H9 (cell line): ENCODE measurements around the gene EPHA1. TPM values are rescaled to one million over a fixed set of nuclear protein-coding genes. Genes with fewer than 3 reads are reported as not detected.

Experiments
- DNase-seq: peaks from one replicate; pipeline ENCODE4 v3.0.0-alpha.2; 2017
- H2AFZ ChIP-seq: one replicate; pipeline ENCODE4 v1.6.1; 2013; ENCODE audit warnings: mild to moderate bottlenecking, low read length, control low read depth, moderate library complexity
- H2AK5ac ChIP-seq: 2 replicates; pipeline ENCODE4 v1.6.1; 2013; ENCODE audit warnings: low read length, control low read depth, mixed read lengths; ENCODE audit not compliant: insufficient read length
- H2BK120ac ChIP-seq: one replicate; pipeline ENCODE4 v1.6.1; 2013; ENCODE audit warnings: low read depth, mild to moderate bottlenecking, low read length, control low read depth, inconsistent platforms; ENCODE audit not compliant: poor library complexity, severe bottlenecking
- H2BK12ac ChIP-seq: 2 replicates; pipeline ENCODE4 v1.6.1; 2013; ENCODE audit warnings: low read length, control low read depth, mixed read lengths, low read depth; ENCODE audit not compliant: insufficient read length
- H2BK15ac ChIP-seq: 2 replicates; pipeline ENCODE4 v1.6.1; 2013; ENCODE audit warnings: low read depth, low read length, control low read depth
- H2BK20ac ChIP-seq: one replicate; pipeline ENCODE4 v1.6.1; 2013; ENCODE audit warnings: low read depth, mild to moderate bottlenecking, low read length, control low read depth, inconsistent platforms; ENCODE audit not compliant: poor library complexity, severe bottlenecking
- H2BK5ac ChIP-seq: 2 replicates; pipeline ENCODE4 v1.6.1; 2013; ENCODE audit warnings: low read length, control low read depth, mixed read lengths; ENCODE audit not compliant: insufficient read length
- H3K14ac ChIP-seq: 2 replicates; pipeline ENCODE4 v1.6.1; 2013; ENCODE audit warnings: low read length, control low read depth; ENCODE audit not compliant: insufficient read depth
- H3K18ac ChIP-seq: 2 replicates; pipeline ENCODE4 v1.6.1; 2013; ENCODE audit warnings: low read depth, mild to moderate bottlenecking, mixed read lengths, low read length, control low read depth; ENCODE audit not compliant: insufficient read length
- H3K23ac ChIP-seq: 2 replicates; pipeline ENCODE4 v1.6.1; 2013; ENCODE audit warnings: low read length, control low read depth, mixed read lengths, low read depth; ENCODE audit not compliant: insufficient read length
- H3K23me2 ChIP-seq: 2 replicates; pipeline ENCODE4 v1.6.1; 2013; ENCODE audit warnings: low read depth, mild to moderate bottlenecking, mixed read lengths, low read length, control low read depth; ENCODE audit not compliant: insufficient read length, poor library complexity, severe bottlenecking
- H3K27ac ChIP-seq: 2 replicates; pipeline ENCODE4 v1.5.1; 2013; ENCODE audit warnings: low read length, control low read depth, mixed read lengths, low read depth; ENCODE audit not compliant: insufficient read length
- H3K27me3 ChIP-seq: 2 replicates; pipeline ENCODE4 v1.6.1; 2013; ENCODE audit warnings: low read length, control low read depth, inconsistent platforms; ENCODE audit not compliant: insufficient read depth
- H3K4ac ChIP-seq: 2 replicates; pipeline ENCODE4 v1.6.1; 2013; ENCODE audit warnings: low read depth, mild to moderate bottlenecking, control low read depth, inconsistent platforms, low read length, moderate library complexity
- H3K4me1 ChIP-seq: 2 replicates; pipeline ENCODE4 v1.6.1; 2013; ENCODE audit warnings: low read length, control low read depth, inconsistent platforms; ENCODE audit not compliant: insufficient read depth
- H3K4me2 ChIP-seq: 2 replicates; pipeline ENCODE4 v1.6.1; 2013; ENCODE audit warnings: low read length, control low read depth, mixed read lengths; ENCODE audit not compliant: insufficient read length, insufficient read depth
- H3K56ac ChIP-seq: 2 replicates; pipeline ENCODE4 v1.6.1; 2013; ENCODE audit warnings: low read depth, mild to moderate bottlenecking, mixed read lengths, low read length, control low read depth; ENCODE audit not compliant: insufficient read length
- H3K79me1 ChIP-seq: 2 replicates; pipeline ENCODE4 v1.6.1; 2013; ENCODE audit warnings: low read depth, mild to moderate bottlenecking, moderate library complexity, low read length, control low read depth, inconsistent platforms; ENCODE audit not compliant: insufficient read depth, poor library complexity, severe bottlenecking
- H3K79me2 ChIP-seq: 2 replicates; pipeline ENCODE4 v1.6.1; 2013; ENCODE audit warnings: low read length, control low read depth, inconsistent platforms; ENCODE audit not compliant: insufficient read depth
- H3K9ac ChIP-seq: 2 replicates; pipeline ENCODE4 v1.6.1; 2013; ENCODE audit warnings: low read length, control low read depth, mixed read lengths; ENCODE audit not compliant: insufficient read length; ENCODE audit errors: extremely low read depth
- H3K9me3 ChIP-seq: one replicate; pipeline ENCODE4 v1.6.1; 2013; ENCODE audit warnings: low read depth, low read length, inconsistent platforms; ENCODE audit not compliant: control insufficient read depth
- H3T11ph ChIP-seq: one replicate; pipeline ENCODE4 v1.6.1; 2013; ENCODE audit warnings: mild to moderate bottlenecking, low read length, control low read depth, inconsistent platforms
- H4K20me1 ChIP-seq: one replicate; pipeline ENCODE4 v1.6.1; 2013; ENCODE audit not compliant: control insufficient read depth, insufficient read length, insufficient read depth
- H4K5ac ChIP-seq: 2 replicates; pipeline ENCODE4 v1.6.1; 2013; ENCODE audit warnings: low read depth, mild to moderate bottlenecking, mixed read lengths, low read length, control low read depth; ENCODE audit not compliant: insufficient read length
- H4K8ac ChIP-seq: replicated peaks from 2 replicates; pipeline ENCODE4 v1.6.1; 2013; ENCODE audit warnings: low read length, control low read depth, mixed read lengths, low read depth; ENCODE audit not compliant: insufficient read length
- H4K91ac ChIP-seq: 2 replicates; pipeline ENCODE4 v1.6.1; 2013; ENCODE audit warnings: low read depth, mild to moderate bottlenecking, moderate library complexity, mixed read lengths, low read length, control low read depth; ENCODE audit not compliant: insufficient read length
- H3K27ac Mint-ChIP-seq, 3 experiments: 2 replicates in 2 of 3; 3 replicates in 1 of 3; pipeline ENCODE4 v1.8.0; 2020 to 2021; ENCODE audit warnings: mixed read lengths in 3 of 3, mild to moderate bottlenecking in 1 of 3, moderate library complexity in 1 of 3
- H3K27me3 Mint-ChIP-seq: 2 replicates; pipeline ENCODE4 v1.8.0; 2021; ENCODE audit warnings: low read depth, mild to moderate bottlenecking, moderate library complexity, mixed read lengths
- H3K36me3 Mint-ChIP-seq, 3 experiments: 2 replicates in 2 of 3; 3 replicates in 1 of 3; pipeline ENCODE4 v1.8.0; 2020 to 2021; ENCODE audit warnings: low read depth in 3 of 3, mixed read lengths in 3 of 3; ENCODE audit not compliant: insufficient read depth in 1 of 3
- H3K4me1 Mint-ChIP-seq, 2 experiments: 2 replicates each; pipeline ENCODE4 v1.8.0; 2020; ENCODE audit warnings: mixed read lengths in 2 of 2
- H3K4me3 Mint-ChIP-seq, 2 experiments: 2 replicates in 1 of 2; 3 replicates in 1 of 2; pipeline ENCODE4 v1.8.0; 2020 to 2021; ENCODE audit warnings: mild to moderate bottlenecking in 2 of 2, mixed read lengths in 2 of 2, moderate library complexity in 1 of 2
- H3K9me3 Mint-ChIP-seq, 2 experiments: 2 replicates in 1 of 2; 3 replicates in 1 of 2; pipeline ENCODE4 v1.8.0; 2020; ENCODE audit warnings: mild to moderate bottlenecking in 2 of 2, mixed read lengths in 2 of 2, moderate library complexity in 1 of 2
- CTCF ChIP-seq: fragments of 200-600 bp; sonication (generic); conservative IDR thresholded peaks from 3 replicates; pipeline ENCODE4 v1.8.0; 2021; ENCODE audit warnings: antibody characterized with exemption, mild to moderate bottlenecking
- WGBS: extraction: QIAGEN DNeasy Blood & Tissue Kit; methylation state at CpG from one replicate; pipeline ENCODE4 v1.1.7; 2013; ENCODE audit warnings: missing lambda C conversion rate, low lambda C conversion rate, mixed read lengths; ENCODE audit not compliant: insufficient read length; ENCODE audit errors: extremely low coverage; 5-methylcytosine and 5-hydroxymethylcytosine counted together
- total RNA-seq: library from RNA; stranded (reverse); gene quantifications from 2 replicates; pipeline ENCODE4 v1.2.1, GENCODE V29; 2021

The EPHA1 gene
- total RNA-seq, 1 experiment from 2014 or later = 109 TPM

- Histone ChIP-seq H3K79me2 (no peaks in the 10 kb centered on the region), H2BK12ac (no peak overlapping the region), H3T11ph (no peak overlapping the region), H3K18ac (no peak overlapping the region), H3K4me2 (no peak overlapping the region), H3K14ac (no peak overlapping the region), H3K4ac (no peak overlapping the region), H3K23me2 (no peaks in the 10 kb centered on the region), H3K56ac (no peak overlapping the region), H3K27ac (no peak overlapping the region), H4K5ac (no peak overlapping the region), H2AFZ (no peak overlapping the region), H4K91ac (no peak overlapping the region), H2AK5ac (no peak overlapping the region), H4K20me1 (no peaks in the 10 kb centered on the region), H3K23ac (no peak overlapping the region), H2BK5ac (no peak overlapping the region), H3K79me1 (no peaks in the 10 kb centered on the region), H2BK20ac (no peak overlapping the region), H3K9ac (no peak overlapping the region), H2BK15ac (no peak overlapping the region), H3K27me3 (no peaks in the 10 kb centered on the region), H3K9me3 (no peaks in the 10 kb centered on the region), H2BK120ac (no peak overlapping the region), H4K8ac (no peak overlapping the region), H3K4me1 (no peaks in the 10 kb centered on the region)
- no peak for DNase-seq
- no peak for TF ChIP-seq CTCF
- WGBS = no CpG with 5 or more reads among the region's 8 CpGs
- Mint-ChIP-seq H3K27ac (no peak overlapping the region; a peak in 1 of 7 replicates), H3K9me3 (no peaks in the 10 kb centered on the region), H3K27me3 (no peaks in the 10 kb centered on the region; the same call in none of the 2 replicates), H3K36me3 (peaks cover 26 to 54% (median 40%) of the 10 kb centered on the region in 3 experiments), H3K4me1 (peaks cover 17 to 21% of the 10 kb centered on the region in 2 experiments), H3K4me3 (no peak overlapping the region)
Observed at GRCh38 chr7:143354376-143354775, 54.3 kb downstream of the EPHA1 start.
